GM23338 (cell line): ENCODE measurements around the gene CCDC106.

ENCODE experiments used
- CTCF ChIP-seq, 2 experiments: fragments of 200-600 bp in 1 of 2; sonication (generic) in 1 of 2; conservative IDR thresholded peaks; 2 replicates each; pipeline versions ENCODE4 v1.5.1 to v1.6.1; 2016 to 2017; ENCODE audit warnings: antibody characterized with exemption in 2 of 2, low read depth in 2 of 2, mild to moderate bottlenecking in 2 of 2, moderate library complexity in 1 of 2
- JUNB ChIP-seq: IDR thresholded peaks from one replicate; pipeline ENCODE4 v1.6.1; 2016; ENCODE audit warnings: antibody characterized with exemption; ENCODE audit not compliant: unreplicated experiment
- POLR2AphosphoS5 ChIP-seq: IDR thresholded peaks from 2 replicates; pipeline ENCODE4 v1.6.1; 2016; ENCODE audit warnings: antibody characterized with exemption, low read depth

- TF ChIP-seq CTCF (conservative IDR thresholded peaks at IDR 0.05; ENCODE audit: low read depth in 2 of 2) = no peak
- no peak for TF ChIP-seq POLR2AphosphoS5
- no peak for TF ChIP-seq JUNB
Measured at GRCh38 chr19:55637534-55637933, 10.5 kb upstream of the CCDC106 start.
